AG08396 (cell line): ENCODE results near the gene CSMD2.

ENCODE experiments used
- DNase-seq: peaks from one replicate; pipeline ENCODE4 v3.0.0; 2012; ENCODE audit warnings: low spot score, mixed read lengths

Gene CSMD2

DNA sequence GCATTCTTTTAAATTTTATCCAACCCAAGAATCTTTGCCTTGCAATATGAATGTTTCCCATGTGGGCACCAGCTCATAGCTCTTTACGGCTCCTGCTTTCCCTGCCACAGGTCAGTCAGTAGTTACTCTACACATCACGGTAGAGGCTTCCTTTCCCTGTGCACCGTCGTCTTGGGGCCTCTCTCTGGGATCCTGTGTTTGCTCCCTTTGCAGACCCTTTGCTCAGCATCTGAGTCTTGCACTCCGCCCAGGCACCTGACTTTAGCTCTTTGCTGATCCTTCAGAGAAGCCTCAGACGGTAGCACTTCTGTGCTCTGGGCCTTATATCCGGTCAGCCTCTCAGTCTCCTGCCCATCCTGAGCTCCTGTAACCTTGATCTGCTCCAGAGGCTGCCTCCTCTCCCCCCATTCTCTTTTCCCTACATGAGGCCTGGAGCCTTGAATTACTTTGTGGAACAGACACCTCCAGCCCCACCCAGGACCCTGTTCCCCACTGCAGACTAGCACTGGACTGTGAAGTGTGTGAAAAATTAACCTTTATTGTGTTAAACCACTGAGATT is 484.7 kb downstream of the CSMD2 start:
- no peak for DNase-seq

DNA sequence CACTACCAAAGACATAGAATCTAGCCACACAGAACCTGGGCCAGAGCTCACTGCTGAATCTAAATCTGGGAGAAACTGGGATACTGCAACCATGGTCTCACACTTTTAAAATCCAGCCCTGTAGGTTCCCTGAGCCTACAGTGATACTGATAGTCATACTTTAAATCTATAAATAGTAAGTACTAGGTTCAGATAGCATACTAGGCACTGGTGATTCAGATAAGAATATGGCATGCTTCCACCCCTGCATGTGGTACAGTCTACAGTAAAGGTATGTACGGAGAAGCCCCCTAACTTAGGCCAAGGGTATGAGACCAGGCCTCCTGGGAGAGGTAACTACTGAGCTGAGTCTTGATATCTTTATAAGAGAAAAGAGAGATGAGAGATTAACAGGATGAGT is 494.5 kb downstream of the CSMD2 start:
- no peak for DNase-seq

DNA sequence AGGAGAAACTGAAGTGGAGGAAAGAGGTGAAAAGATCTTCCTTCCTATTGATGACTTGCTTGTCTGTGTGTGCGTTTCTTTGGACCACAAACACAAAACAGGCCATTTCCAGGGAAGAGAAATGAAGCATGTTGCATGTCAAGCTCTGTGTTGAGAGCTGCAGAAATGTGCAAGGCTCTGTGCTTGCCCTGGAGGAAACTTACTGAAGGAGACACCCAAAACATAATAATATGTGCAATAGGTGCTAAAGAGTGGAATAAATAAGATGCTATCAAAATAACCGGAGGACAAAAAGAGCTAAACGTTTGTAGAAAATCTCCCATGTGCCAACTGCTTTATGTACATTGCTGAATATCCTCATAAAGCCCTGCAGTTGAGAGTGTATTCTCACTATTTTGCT is 496.3 kb downstream of the CSMD2 start:
- no peak for DNase-seq

DNA sequence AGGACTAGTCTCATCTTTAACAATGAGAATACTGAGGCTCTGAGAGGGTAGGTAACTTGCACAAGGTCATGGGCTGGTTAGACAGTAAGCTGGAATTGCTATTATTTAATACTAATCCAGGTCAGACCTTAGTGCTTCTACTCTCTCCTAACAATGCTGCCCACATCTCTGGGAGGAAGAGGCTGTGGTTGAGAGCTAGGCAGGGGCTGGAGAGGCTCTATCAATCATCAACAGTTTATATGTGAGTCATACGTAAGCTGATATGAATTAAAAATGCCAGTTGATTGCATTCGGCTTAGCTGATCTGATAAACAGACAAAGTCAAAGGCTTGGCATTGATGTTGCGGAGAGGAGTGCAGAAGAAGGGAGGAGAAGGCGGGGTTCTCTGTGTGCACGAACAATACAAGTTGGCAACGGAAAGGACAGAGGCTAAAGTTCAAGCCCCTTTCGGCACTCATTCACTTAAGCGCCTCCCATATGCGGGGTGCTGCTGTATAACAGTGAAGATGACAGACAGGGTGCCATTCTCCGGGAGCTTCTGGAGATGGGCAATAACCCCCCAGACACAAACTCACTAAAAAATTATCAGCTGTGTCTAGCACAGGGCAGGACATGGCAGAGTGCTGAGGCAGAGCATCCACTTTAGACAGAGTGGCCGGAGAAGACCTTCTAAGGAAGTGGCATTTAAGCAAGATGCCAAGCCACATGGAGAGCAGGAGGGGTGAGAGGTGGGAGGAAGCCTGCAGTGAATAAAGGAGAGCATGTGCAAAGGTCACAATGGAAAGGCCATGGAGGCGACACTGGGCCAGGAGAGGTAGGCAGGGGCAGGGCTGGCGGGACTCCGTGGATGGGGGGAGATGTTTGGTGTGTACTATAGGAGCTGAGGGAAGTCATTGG is 497.4 kb downstream of the CSMD2 start:
- DNase-seq, result no peak

DNA sequence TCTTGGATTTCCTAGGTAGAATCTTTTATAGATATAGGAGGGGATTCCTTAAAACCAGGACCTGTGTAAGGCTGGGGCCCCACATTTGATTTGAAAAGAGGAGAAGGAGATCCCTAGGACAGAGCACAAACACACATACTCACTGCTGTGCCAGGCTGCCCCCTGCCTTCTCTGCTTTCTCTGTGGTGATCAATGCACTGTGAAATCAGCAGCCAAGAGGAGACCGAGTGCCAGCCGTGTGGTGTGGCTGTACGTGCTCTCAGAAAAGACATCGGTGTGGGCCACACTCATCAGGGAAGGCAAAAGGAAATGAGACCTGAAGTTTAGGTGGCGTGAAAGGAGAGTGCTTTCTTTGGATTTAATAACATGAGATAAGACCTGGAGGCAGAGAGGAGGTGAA is 498.4 kb downstream of the CSMD2 start:
- DNase-seq, result no peak

DNA sequence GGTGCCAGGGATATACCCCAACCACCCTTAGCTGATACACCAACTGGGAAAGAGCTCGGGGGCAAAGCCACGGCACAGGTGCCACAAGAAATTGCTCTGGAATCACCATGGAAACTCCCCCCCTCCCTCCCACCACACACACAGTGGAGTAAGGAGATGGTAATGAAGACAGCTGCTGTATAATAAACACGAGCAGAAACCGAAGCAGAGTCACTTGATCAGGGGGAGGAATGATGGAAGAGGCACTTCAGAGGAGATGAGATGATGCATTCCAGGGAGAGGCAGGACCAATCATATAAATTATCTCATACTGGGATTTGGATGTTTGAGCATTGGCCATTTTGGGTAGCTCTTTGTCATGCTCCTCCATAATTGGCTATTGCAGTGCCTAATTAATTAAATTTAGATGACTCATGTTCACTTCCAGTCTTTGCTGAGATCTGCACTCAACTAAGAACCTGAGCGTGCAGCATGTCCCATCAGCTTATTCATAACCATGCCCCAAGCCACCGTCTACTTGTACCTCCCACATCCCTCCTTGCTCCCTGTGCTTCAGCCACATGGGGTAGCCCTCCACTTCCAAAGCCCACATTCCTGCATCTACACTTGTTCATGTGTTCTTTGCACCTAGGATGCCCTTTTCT is 503.1 kb downstream of the CSMD2 start:
- no peak for DNase-seq

DNA sequence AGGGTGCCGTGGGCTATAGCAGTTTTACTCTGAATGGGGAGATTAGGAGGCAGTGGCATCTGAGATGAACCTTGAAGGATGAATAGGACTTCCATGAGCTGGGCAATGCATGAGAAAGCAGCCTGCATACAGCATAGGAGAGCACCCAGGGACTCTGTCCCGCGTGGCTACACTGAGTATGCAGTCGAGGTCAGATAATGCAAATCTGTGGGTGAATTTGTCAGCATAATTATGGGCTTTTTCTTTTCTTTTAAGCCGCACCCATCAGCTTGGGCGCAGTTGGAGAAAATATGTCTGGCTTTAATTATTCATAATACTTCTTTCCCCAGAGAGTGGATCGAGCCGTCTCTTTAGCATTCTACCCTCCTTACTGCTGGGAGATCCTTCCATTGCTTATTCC is 504.1 kb downstream of the CSMD2 start:
- DNase-seq, result no peak

DNA sequence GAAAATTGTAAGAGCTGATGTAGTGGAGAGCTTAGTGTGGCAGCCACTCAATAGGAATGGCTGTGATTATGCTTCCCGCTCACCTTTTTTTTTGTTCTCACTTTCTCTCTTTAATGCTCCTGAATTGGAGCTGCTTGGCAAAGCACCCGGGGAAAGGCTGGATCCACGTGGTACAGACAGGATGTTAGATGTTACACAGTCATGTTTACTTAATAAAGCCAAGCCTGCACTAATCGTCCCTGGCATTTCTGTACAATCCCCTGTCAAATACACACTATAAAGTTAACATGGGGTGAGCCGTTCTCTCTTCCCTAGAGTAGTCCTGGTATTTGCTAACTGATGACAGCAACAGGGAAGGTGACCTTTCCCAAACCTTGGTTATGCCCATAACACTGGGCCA is 504.8 kb downstream of the CSMD2 start:
- no peak for DNase-seq

DNA sequence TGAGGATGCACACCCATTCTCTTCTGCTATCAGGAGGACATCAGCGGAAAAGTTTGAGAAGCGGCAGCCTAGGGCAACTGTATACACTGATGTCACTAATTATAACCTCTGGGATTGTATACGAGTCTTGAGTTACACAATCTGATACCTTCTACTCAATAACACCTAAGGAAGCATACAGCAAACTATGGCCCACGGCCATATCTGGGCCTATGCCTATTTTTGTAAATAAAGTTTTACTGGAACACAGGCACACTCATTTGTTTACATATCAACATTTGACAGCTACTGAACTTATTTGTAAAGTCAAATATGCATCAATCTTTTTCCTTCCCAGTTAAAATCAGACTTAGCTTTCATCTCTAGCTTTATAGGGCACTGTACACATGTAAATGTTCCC is 505.4 kb downstream of the CSMD2 start:
- no peak for DNase-seq

DNA sequence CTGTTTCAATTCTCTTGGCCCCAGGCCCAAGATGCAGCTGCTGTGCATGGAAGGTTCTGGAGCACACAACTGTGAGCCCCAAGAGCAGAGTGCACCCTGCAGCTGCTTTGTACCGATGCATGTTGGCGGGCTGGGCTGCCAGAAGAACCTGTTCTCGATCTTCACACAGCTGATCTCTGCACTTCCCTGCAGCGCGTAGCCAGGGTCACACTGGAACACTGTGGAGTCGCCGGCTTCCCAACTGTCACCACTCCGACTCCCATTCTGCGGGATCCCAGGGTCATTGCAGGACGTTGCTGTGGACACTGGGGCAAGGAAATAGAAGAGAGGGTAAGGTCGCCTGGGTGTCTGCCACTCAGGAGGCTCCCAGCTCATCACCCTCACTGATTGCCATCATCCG is 507.2 kb downstream of the CSMD2 start:
- DNase-seq, result no peak

DNA sequence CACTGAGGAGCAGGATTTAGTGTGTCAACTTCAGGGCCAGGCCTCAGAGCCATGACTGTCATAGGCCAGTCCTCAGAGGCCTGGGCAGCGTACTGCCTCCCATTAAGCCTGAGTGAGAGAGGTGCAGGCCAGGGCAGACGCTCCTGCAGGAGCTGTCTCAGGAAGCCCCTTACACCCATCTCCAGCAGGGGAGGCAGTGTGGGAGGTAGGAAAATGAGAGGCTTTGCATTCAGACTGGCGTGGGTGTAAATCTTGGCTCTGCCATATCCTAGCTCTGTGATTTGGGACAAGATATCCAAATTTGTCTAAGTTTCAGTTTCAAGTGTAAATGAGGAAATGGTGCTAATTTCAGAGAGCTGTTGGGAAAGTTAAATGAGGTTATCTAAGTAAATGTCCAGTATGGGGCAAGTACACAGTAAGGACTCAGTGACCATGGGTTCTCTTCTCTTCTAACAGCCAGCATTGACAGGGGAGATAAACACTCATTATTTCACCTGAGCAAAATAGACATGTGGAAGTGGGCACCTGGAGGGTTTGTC is 508.5 kb downstream of the CSMD2 start:
- DNase-seq, result no peak

DNA sequence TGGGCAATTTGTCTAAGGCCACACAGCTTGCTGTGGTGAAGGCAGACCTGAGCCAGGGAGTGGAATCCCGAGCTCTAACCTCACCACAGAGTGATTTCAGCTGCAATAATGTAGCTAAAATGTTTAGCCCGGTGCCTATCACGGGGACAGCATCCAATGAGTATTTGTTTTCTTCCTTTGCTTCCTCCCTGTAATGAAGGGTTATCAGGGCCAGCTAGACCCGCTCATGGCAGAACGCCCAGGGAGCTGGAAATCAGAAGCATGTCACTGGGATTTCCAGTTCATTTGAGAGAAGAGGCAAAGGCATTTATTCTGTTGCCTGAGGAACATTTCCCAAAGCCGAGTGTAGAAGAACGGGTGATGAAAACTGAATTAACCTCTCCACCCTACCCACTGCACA is 509.5 kb downstream of the CSMD2 start:
- DNase-seq, result no peak

DNA sequence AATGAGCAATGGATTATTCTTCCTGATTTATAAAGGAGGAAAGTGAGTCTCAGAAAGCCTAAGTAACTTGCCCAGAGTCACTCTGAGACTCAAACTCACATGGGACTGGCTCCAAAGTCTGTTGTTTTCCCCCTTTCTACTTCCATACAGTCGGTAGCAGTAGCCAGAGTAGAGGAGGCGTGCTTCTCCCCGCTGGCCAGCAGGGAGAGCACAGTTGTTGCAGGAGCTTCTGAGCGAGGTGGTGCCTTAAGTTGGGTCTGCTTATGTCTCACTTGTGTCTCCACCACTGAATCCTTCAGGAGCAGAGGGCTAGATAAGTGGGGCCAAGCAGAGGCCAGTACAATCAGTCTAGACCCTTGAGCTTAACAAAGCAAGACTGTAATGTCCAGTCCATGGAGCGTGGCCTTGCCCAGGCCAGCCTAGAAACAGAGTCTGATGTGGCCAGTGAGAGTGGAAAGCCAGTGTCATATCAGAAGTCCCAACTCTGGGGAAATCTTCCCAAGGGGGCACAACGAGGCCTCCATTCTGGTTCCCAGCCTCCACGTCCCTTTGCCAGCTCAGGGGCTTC is 510.7 kb downstream of the CSMD2 start:
- peak; percentile 55 for DNase-seq

DNA sequence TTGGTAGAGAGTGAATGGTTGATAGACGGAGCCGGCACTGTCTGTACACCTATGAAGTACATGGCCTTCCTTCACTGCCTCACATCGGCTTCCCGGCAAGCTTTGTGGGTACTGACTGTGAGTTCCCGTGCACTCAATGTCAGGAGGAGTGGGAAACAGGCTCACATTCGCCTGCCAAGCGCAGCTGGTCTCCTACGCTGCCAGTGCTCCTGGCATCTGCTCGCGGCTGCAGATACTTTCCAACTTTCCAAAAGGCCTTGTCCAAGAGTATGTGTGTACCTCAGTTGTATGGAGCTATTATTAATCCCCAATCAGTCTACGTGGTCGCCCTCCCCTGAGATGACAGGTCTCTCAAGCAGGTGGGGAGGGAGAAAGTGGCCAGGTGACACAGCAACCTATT is 511.8 kb downstream of the CSMD2 start:
- no peak for DNase-seq

DNA sequence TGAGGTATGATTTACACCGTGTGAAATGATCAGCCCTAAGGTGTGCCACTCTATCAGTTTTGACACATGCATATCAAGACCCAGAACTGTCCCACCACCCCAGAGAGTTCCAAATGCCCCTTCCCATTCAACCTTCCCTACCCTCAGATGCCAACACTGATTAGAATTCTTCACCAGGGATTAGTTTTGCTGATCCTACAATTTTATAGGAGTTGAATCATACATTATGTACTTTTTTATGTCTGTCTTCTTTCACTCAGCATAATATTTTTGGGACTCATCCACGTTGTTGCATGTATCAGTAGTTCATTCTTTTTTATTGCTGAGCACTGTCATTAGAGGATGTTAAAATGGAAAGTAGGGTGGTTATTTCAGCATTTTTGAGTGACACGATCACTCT is 514.3 kb downstream of the CSMD2 start:
- DNase-seq, result no peak

DNA sequence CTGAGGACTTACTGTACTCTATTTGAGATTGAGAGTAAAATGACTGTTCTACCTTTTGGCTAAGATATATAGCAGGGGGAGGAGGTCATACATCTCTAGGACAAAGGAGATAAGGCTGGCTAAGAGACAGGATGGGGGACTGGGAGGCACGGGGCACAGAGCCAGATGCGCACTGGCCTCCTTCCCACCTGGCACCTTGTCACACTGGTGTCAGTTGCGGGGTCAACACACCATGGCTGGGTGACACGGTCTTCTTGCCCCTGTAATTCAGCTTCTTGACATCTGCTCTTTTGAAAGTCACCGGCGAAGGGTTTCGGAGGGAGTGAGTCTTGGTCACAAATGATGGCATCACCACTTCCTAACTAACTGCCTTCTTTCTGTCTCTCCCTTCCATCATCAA is 515.3 kb downstream of the CSMD2 start:
- no peak for DNase-seq

DNA sequence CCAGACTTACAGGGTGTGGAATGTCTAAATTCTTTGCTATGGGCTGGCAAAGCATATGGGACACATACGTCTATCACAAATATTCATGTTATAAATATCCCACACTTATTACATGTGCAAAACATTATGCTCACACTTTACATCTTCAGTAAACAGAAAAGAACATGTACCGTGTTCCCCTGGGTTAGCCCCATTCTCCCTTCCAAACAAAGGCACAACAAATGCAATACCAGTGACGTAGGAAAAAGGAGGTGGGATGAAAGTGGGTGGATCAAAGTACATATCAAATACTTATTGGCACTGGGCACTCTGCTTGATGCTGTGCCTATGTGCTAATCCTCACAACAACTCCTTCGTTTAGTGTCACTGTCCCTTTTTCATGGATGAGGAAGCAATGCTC is 521.8 kb downstream of the CSMD2 start:
- DNase-seq, result no peak

DNA sequence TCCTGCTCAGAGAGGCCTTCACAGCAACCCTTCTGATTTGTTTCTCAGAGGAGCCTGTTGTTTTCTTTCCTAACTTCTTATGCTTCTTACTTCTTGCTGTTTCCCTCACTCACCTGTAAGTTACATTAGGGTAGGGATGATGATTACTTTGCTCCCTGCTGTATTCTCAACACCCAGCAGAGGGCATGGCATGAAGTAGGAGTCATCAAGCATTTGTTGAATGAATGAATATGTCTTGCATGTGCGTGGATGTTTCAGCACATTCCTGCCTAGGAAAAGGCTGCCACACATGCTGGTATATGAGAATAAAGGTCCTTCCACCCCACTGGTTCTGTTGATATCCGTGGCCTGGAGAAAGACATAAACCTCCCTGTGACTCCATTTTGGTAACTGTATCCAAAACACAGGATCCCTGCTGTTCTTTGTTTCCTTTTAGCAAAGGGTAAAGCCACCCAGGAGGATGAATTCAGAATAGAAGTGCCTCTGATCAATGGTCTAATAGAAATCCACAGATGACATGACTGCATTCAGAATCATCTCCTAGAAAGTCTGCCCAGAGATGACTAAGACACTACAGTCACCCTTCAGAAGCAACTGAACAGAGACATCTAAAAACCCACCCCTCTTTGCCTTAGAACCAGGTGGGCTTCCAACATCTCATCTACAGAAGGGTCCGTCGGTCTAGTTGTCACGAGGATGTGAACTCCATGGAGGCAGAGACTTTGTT is 523.8 kb downstream of the CSMD2 start:
- peak; percentile 44 for DNase-seq

DNA sequence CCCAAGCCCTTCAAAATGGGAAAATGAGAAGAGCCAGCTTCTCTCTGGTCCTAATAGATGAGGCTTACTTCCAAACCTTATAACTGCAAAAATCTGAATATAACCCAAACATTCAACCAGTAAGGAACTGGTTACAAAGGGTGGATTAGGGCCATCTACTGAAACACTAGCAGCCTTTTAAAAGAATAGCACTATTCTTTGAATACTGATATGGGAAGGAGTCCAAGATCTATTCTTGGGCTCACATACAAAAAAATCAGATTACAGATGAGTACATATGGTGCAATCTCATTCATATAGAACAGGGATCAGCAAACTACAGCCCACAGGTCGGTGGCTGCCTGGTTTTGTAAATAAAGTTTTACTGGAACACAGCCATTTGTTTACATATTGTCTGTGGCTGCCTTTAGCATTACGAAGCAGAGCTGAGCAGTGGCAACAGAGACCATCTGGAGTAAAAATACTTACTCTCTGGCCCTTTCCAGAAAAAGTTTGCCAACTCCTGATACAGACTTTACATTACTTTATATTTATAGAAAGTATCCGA is 524.8 kb downstream of the CSMD2 start:
- DNase-seq, result peak; percentile 37

DNA sequence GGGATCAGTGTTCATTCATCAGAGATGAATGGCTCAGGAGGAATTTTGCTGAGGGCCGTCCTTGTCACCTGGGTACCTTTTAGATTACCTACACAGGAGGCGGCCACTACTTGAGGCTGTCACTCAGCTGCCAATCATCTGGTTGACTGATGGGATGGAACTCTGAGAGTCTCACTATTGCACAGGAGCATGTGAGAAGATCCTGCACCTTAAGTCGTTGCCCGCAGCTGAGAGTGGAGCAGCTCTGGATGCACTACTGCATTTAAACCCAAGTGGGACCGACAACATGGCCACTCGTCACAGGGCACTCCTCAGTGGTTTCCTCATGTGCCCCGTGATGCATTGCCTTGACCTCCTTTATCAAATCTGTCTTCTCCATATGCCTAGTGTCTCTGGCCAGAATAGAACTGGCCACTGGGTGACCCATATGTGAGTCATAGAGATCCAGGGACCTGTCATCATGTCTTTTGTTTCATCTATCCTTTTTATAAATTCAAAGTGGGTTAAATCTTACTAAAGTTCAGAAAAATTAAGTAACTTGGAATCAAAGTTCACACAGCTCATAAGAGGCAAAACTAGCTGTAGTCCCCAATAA is 527.1 kb downstream of the CSMD2 start:
- DNase-seq, result peak; percentile 47

DNA sequence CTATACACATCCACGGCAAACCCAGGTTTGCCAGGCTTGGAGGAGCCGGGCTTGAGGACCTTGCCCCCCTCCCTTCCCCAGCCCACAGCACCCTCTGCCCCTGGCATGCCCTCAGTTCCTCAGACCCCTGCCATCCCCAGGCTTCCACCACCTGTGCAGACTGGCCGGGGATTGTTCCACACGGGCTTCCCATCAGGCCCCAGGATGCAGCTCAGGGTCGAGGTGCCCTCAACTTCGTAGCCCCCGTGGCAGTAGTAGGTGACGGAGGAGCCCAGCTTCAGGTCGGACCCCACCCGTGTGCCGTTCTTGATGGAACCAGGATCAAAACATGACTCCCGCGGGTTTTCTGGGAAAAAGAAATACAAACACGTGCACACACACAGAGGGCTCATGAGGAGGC is 528.8 kb downstream of the CSMD2 start:
- DNase-seq, result no peak
